SHP77 treated with DMSO at 0.1 percent for 48 hours (cell line): ENCODE measurements around the gene DISP1.
"Not testable (repeated sequence)": the region's sequence is repeated elsewhere in the genome, so short reads cannot be mapped to it uniquely, and the experiment has no call there.

Experiments
- DNase-seq: peaks from one replicate; lab custom pipeline; 2025; lab: John Stamatoyannopoulos, UW

The DISP1 gene

GRCh38 chr1:222798116-222798515 lies 16.7 kb upstream of the DISP1 start:
- no peak for DNase-seq

- no peak for DNase-seq
These were observed 15.9 kb upstream of the DISP1 start for GRCh38 chr1:222798975-222799374.

- DNase-seq, result no peak
These were observed 13.8 kb upstream of the DISP1 start for GRCh38 chr1:222801067-222801466.

- DNase-seq, result no peak
These were observed 3.2 kb upstream of the DISP1 start for GRCh38 chr1:222811671-222812070.

- no peak for DNase-seq
These were observed 838 bp upstream of the DISP1 start for GRCh38 chr1:222813866-222814535.

GRCh38 chr1:222815440-222815765 lies 564 bp downstream of the DISP1 start:
- DNase-seq, result no peak

- no peak for DNase-seq
These were observed 2.7 kb downstream of the DISP1 start for GRCh38 chr1:222817529-222817928.

GRCh38 chr1:222818171-222818570 lies 3.3 kb downstream of the DISP1 start:
- DNase-seq, result no peak

- DNase-seq, result no peak
These were observed 5.4 kb downstream of the DISP1 start for GRCh38 chr1:222820171-222820712.

- DNase-seq, result no peak
These were observed 6.4 kb downstream of the DISP1 start for GRCh38 chr1:222821239-222821638.

GRCh38 chr1:222823695-222824094 lies 8.9 kb downstream of the DISP1 start:
- DNase-seq, result no peak

GRCh38 chr1:222824641-222825040 lies 9.8 kb downstream of the DISP1 start:
- DNase-seq, result no peak

GRCh38 chr1:222828939-222829338 lies 14.1 kb downstream of the DISP1 start:
- no peak for DNase-seq

- no peak for DNase-seq
These were observed 15.0 kb downstream of the DISP1 start for GRCh38 chr1:222829868-222830267.

- no peak for DNase-seq
These were observed 18.6 kb downstream of the DISP1 start for GRCh38 chr1:222833356-222833876.

- no peak for DNase-seq
These were observed 28.9 kb downstream of the DISP1 start for GRCh38 chr1:222843469-222844410.

GRCh38 chr1:222844411-222844779 lies 29.6 kb downstream of the DISP1 start:
- DNase-seq, result no peak

- no peak for DNase-seq
These were observed 30.9 kb downstream of the DISP1 start for GRCh38 chr1:222845763-222846162.

GRCh38 chr1:222850550-222850949 lies 35.7 kb downstream of the DISP1 start:
- DNase-seq, result not testable (repeated sequence)

- no peak for DNase-seq
These were observed 37.5 kb downstream of the DISP1 start for GRCh38 chr1:222852326-222852725.

GRCh38 chr1:222861062-222861461 lies 46.2 kb downstream of the DISP1 start:
- no peak for DNase-seq
